Colonic mucosa (tissue), 4 donors: ENCODE measurements around the gene CARNS1. TPM values are rescaled to one million over a fixed set of nuclear protein-coding genes. Genes with fewer than 3 reads are reported as not detected.
"Not testable (repeated sequence)": the region's sequence is repeated elsewhere in the genome, so short reads cannot be mapped to it uniquely, and the experiment has no call there.

Experiments used
- DNase-seq: peaks from one replicate; pipeline ENCODE4 v3.0.0-alpha.2; 2020
- H3K27ac ChIP-seq: fragments of 200-600 bp; one replicate; pipeline ENCODE4 v1.8.0; 2021
- H3K27me3 ChIP-seq: fragments of 200-600 bp; one replicate; pipeline ENCODE4 v1.8.0; 2021
- H3K36me3 ChIP-seq: fragments of 200-600 bp; one replicate; pipeline ENCODE4 v1.8.0; 2021
- H3K4me1 ChIP-seq: fragments of 200-600 bp; one replicate; pipeline ENCODE4 v1.8.0; 2021; ENCODE audit warnings: mild to moderate bottlenecking
- H3K4me3 ChIP-seq: fragments of 200-600 bp; one replicate; pipeline ENCODE4 v1.8.0; 2021
- H3K9ac ChIP-seq, 2 donors: one replicate each; pipeline ENCODE4 v1.7.0; 2013; ENCODE audit warnings: control low read depth in 2 of 2, low read depth in 2 of 2, low read length in 2 of 2
- H3K9me3 ChIP-seq: fragments of 200-600 bp; one replicate; pipeline ENCODE4 v1.8.0; 2021
- intact Hi-C: fragments of 100-400 bp; cut with DNase I; formaldehyde crosslinking; loops from one replicate; pipeline ENCODE4 v1.14.1; 2022
- total RNA-seq, 2 donors: library from RNA; stranded (reverse); fragmentation: NEBNext Ultra II Directional in 1 of 2; extraction: Animal tissue kit (Norgen Biotek cat#: 25700) in 1 of 2; gene quantifications; one replicate each; pipeline ENCODE4 v1.2.1, GENCODE V29; 2021
- TF ChIP-seq, protein P1 (sequence below): fragments of 200-600 bp; IDR thresholded peaks from one replicate; pipeline ENCODE4 v1.8.0; 2022; ENCODE audit warnings: antibody characterized with exemption, mild to moderate bottlenecking
- donor health status: healthy.
- donor health status: DM: no; HTN: no; CAD: no.
- donor health status: DM: no; HTN: no; CAD: no.

Gene CARNS1
- total RNA-seq, 2 donors from 2014 or later: 0.20 to 0.32 TPM

DNA sequence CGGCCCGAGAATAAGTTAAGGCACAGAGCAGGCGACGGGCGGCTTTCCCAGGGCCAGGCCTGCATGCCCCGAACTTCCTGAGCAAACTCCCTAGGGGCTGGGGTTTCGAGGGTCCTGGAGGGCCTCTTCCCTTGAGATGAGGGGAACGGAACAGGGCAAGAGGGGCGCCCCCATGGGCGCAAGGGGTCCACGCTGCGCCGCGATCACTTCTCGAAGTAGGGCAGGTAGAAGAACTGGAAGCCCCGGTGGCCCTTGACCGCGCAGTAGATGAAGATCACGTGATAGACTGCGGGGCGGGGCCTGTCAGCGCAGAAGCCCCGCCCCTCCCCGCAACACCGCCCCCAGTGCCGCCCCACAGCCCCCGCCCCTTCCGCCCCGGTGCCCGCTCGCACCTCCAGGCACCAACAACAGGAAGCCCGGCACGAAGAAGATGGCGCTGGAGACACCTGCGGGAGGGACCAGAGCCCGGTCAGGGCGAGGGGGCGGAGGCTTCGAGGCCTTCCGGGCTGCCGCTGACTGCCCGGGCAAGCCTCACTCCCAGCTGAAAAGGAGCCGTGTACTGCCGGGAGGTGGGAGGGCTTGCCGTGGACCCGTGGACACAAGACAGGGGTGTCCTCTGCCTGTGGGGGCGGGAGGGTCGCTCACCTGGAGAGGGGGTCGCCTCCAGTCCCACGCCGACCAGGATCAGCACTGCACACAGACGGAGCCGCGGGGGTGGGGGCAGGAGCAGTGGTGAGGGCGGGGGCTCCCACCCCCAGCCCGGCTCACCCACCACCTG, 49.1 kb downstream of the CARNS1 start:
- Histone ChIP-seq H3K4me3 (peak overlapping the region; percentile 63), H3K9me3 (no peaks in the 10 kb centered on the region), H3K9ac (peak overlapping the region; percentile 64 to 72), H3K27ac (peak overlapping the region; percentile 94), H3K27me3 (no peaks in the 10 kb centered on the region), H3K36me3 (no peaks in the 10 kb centered on the region), H3K4me1 (peaks cover 18% of the 10 kb centered on the region)
- intact Hi-C loops: no loop called here
- DNase-seq: peak; percentile 95
- TF ChIP-seq, protein P1, sequence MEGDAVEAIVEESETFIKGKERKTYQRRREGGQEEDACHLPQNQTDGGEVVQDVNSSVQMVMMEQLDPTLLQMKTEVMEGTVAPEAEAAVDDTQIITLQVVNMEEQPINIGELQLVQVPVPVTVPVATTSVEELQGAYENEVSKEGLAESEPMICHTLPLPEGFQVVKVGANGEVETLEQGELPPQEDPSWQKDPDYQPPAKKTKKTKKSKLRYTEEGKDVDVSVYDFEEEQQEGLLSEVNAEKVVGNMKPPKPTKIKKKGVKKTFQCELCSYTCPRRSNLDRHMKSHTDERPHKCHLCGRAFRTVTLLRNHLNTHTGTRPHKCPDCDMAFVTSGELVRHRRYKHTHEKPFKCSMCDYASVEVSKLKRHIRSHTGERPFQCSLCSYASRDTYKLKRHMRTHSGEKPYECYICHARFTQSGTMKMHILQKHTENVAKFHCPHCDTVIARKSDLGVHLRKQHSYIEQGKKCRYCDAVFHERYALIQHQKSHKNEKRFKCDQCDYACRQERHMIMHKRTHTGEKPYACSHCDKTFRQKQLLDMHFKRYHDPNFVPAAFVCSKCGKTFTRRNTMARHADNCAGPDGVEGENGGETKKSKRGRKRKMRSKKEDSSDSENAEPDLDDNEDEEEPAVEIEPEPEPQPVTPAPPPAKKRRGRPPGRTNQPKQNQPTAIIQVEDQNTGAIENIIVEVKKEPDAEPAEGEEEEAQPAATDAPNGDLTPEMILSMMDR: no peak

DNA sequence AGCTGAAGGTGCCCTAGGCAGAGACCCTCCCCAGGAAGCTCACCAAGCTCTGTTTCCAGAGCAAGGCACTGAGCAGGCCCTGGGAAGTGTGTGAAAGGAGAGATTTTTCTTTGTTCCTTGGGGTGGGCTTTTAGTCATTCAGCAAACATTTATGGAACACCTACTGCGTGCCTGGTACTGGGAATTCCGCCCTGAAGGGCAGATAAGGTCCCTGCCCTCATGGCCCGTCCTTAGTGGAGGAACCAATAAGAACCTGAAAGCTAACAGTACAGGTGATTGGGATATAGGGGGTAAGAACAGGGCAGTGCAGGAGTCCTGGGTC, 49.7 kb downstream of the CARNS1 start:
- DNase-seq: peak; percentile 37
- peaks cover 18% of the 10 kb centered on the region for H3K4me1 ChIP-seq
- TF ChIP-seq, protein P1: no peak
- H3K27me3 ChIP-seq: no peaks in the 10 kb centered on the region
- H3K27ac ChIP-seq: peak overlapping the region; percentile 94
- H3K9me3 ChIP-seq: no peaks in the 10 kb centered on the region
- intact Hi-C loops: no loop called here
- peak overlapping the region; percentile 64 to 72 for H3K9ac ChIP-seq
- peak overlapping the region; percentile 63 for H3K4me3 ChIP-seq
- H3K36me3 ChIP-seq: no peaks in the 10 kb centered on the region

DNA sequence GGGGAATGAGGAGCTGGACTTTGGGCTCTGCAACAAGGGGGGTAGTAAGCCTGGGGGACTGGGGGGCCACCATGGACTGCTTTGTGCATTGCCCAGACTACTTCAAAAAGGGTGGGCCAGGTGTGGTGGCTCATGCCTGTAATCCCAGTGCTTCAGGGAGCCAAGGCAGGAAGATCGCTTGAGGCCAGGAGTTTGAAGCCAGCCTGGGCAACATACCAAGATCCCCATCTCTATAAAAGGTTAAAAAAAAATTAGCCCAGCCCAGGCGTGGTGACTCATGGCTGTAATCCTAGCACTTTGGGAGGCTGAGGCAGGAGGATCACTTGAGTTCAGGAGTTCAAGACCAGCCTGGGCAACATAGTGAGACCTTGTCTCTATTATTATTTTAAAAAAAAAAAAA, 50.1 kb downstream of the CARNS1 start:
- H3K9ac ChIP-seq: peak overlapping the region in 1 of 2 donors; percentile 64

DNA sequence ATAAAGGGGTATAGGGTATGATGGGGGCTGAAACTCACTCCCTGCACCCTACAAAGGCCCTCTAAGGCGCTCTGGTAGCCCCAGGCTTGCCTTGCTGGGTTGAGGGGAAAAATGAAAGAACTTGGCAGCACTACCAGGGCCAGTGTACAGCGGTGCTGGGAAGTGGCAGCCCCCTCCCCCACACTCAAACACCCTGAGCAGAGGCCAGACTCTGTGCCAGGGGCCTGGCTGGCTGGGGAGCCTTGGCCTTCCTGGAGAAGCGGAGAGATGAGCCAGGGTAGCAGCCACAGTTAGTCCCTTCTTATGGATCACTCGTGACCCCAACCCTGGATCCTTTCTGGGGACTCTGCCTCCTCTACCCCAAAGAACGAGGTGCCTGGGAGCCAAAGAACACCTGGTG, 50.9 kb downstream of the CARNS1 start:
- Histone ChIP-seq H3K27ac (peak overlapping the region; percentile 15), H3K4me3 (no peak overlapping the region), H3K27me3 (no peaks in the 10 kb centered on the region), H3K4me1 (peaks cover 18% of the 10 kb centered on the region), H3K9ac (peak overlapping the region in 1 of 2 donors; percentile 40), H3K36me3 (no peaks in the 10 kb centered on the region), H3K9me3 (no peaks in the 10 kb centered on the region)
- TF ChIP-seq, protein P1: no peak
- no peak for DNase-seq
- intact Hi-C loops: no loop called here

More for the DNA sequence above, 50.1 kb downstream of the CARNS1 start:
- peak overlapping the region; percentile 94 for H3K27ac ChIP-seq
- intact Hi-C loops, H3K36me3 ChIP-seq, H3K27me3 ChIP-seq, H3K9me3 ChIP-seq: not testable (repeated sequence)
- peaks cover 18% of the 10 kb centered on the region for H3K4me1 ChIP-seq
- peak; percentile 44 for DNase-seq
- peak overlapping the region; percentile 63 for H3K4me3 ChIP-seq

- TF ChIP-seq, protein P1: no peak
- Histone ChIP-seq H3K9ac (peak overlapping the region in 1 of 2 donors; percentile 94), H3K4me3 (no peak overlapping the region), H3K27ac (peak overlapping the region; percentile 90), H3K4me1 (peaks cover 18% of the 10 kb centered on the region), H3K36me3 (no peaks in the 10 kb centered on the region), H3K9me3 (no peaks in the 10 kb centered on the region), H3K27me3 (no peaks in the 10 kb centered on the region)
- intact Hi-C loops: no loop called here
- DNase-seq: no peak
Measured at GRCh38 chr11:67466962-67467771, 51.7 kb downstream of the CARNS1 start.
